Osteoblast (primary cell): ENCODE measurements around the gene DENND1A. TPM values are rescaled to one million over a fixed set of nuclear protein-coding genes. Genes with fewer than 3 reads are reported as not detected.

Experiments used
- DNase-seq: peaks from one replicate; pipeline ENCODE4 v3.0.0; 2011; ENCODE audit warnings: low spot score, mixed read lengths; ENCODE audit not compliant: insufficient read length; ENCODE audit errors: missing footprints
- H2AFZ ChIP-seq: 2 replicates; pipeline ENCODE4 v1.6.0; 2011; ENCODE audit warnings: mild to moderate bottlenecking, low read length
- H3K27ac ChIP-seq: 2 replicates; pipeline ENCODE4 v1.5.1; 2011; ENCODE audit warnings: mild to moderate bottlenecking, low read depth, low read length, moderate library complexity
- H3K27me3 ChIP-seq: 2 replicates; pipeline ENCODE4 v1.6.0; 2012; ENCODE audit warnings: mild to moderate bottlenecking, control low read depth, inconsistent platforms, low read length, moderate library complexity; ENCODE audit not compliant: insufficient read depth
- H3K36me3 ChIP-seq: 2 replicates; pipeline ENCODE4 v1.5.1; 2011; ENCODE audit warnings: mild to moderate bottlenecking, low read length, control low read depth, moderate library complexity; ENCODE audit not compliant: insufficient read depth
- H3K4me1 ChIP-seq: 2 replicates; pipeline ENCODE4 v1.5.1; 2011; ENCODE audit warnings: mild to moderate bottlenecking, low read length, control low read depth, moderate library complexity; ENCODE audit not compliant: insufficient read depth
- H3K4me2 ChIP-seq: 2 replicates; pipeline ENCODE4 v1.6.0; 2011; ENCODE audit warnings: mild to moderate bottlenecking, low read length; ENCODE audit not compliant: insufficient read depth
- H3K4me3 ChIP-seq: fragments of 200-600 bp; sonication (generic); 3 replicates; pipeline ENCODE4 v1.5.1; 2012; ENCODE audit warnings: mild to moderate bottlenecking, low read length, inconsistent platforms; ENCODE audit not compliant: insufficient read depth
- H3K79me2 ChIP-seq: 2 replicates; pipeline ENCODE4 v1.6.0; 2012; ENCODE audit warnings: mild to moderate bottlenecking, low read length, control low read depth, inconsistent platforms; ENCODE audit not compliant: insufficient read depth
- H3K9me3 ChIP-seq: 2 replicates; pipeline ENCODE4 v1.5.1; 2011; ENCODE audit warnings: low read depth, low read length, control low read depth
- H4K20me1 ChIP-seq: 2 replicates; pipeline ENCODE4 v1.6.0; 2012; ENCODE audit warnings: mild to moderate bottlenecking, low read length, control low read depth; ENCODE audit not compliant: insufficient read depth
- CTCF ChIP-seq: IDR thresholded peaks from 2 replicates; pipeline ENCODE4 v1.5.1; 2011; ENCODE audit warnings: mild to moderate bottlenecking, low read depth, low read length, moderate library complexity; ENCODE audit errors: extremely low read depth
- total RNA-seq: library from RNA; depleted of rRNA; stranded (reverse); fragments of >200 nt; gene quantifications from 2 replicates; pipeline ENCODE4 v1.2.3, GENCODE V29; 2012

Gene DENND1A
- total RNA-seq, 1 donor, result 14.1 TPM

- H3K4me2 ChIP-seq, result no peak overlapping the region
- H3K27me3 ChIP-seq, result no peaks in the 10 kb centered on the region
- H3K4me3 ChIP-seq, result no peak overlapping the region
- no peaks in the 10 kb centered on the region for H3K79me2 ChIP-seq
- H3K9me3 ChIP-seq, result no peaks in the 10 kb centered on the region
- H3K27ac ChIP-seq, result no peak overlapping the region
- no peak for DNase-seq
- H3K4me1 ChIP-seq, result no peaks in the 10 kb centered on the region
- H2AFZ ChIP-seq, result no peak overlapping the region
- no peak for TF ChIP-seq CTCF
- H3K36me3 ChIP-seq, result no peaks in the 10 kb centered on the region
- peaks cover 2% of the 10 kb centered on the region for H4K20me1 ChIP-seq
These were observed 286.4 kb downstream of the DENND1A start for GRCh38 chr9:123643518-123643917.

- Histone ChIP-seq H3K27ac (no peak overlapping the region), H3K4me1 (peaks cover 4% of the 10 kb centered on the region), H3K36me3 (no peaks in the 10 kb centered on the region), H3K4me2 (no peak overlapping the region), H2AFZ (no peak overlapping the region), H4K20me1 (peaks cover 2% of the 10 kb centered on the region), H3K27me3 (no peaks in the 10 kb centered on the region), H3K4me3 (no peak overlapping the region), H3K79me2 (no peaks in the 10 kb centered on the region), H3K9me3 (no peaks in the 10 kb centered on the region)
- no peak for DNase-seq
- no peak for TF ChIP-seq CTCF
These were observed 287.3 kb downstream of the DENND1A start for GRCh38 chr9:123642291-123643278.

GRCh38 chr9:123640792-123641222 lies 289.1 kb downstream of the DENND1A start:
- H3K36me3 ChIP-seq, result no peaks in the 10 kb centered on the region
- no peak for TF ChIP-seq CTCF
- no peak for DNase-seq

GRCh38 chr9:123639743-123640142 lies 290.2 kb downstream of the DENND1A start:
- H3K36me3 ChIP-seq, result no peaks in the 10 kb centered on the region
- H4K20me1 ChIP-seq, result peaks cover 2% of the 10 kb centered on the region
- no peak overlapping the region for H3K27ac ChIP-seq
- H3K4me3 ChIP-seq, result no peak overlapping the region
- no peak for DNase-seq
- H3K79me2 ChIP-seq, result no peaks in the 10 kb centered on the region
- H3K27me3 ChIP-seq, result no peaks in the 10 kb centered on the region
- no peak overlapping the region for H3K4me2 ChIP-seq
- TF ChIP-seq CTCF, result no peak
- peaks cover 4% of the 10 kb centered on the region for H3K4me1 ChIP-seq
- no peaks in the 10 kb centered on the region for H3K9me3 ChIP-seq
- H2AFZ ChIP-seq, result no peak overlapping the region

More at GRCh38 chr9:123640792-123641222, 289.1 kb downstream of the DENND1A start:
- Histone ChIP-seq H3K4me3 (no peak overlapping the region), H3K27ac (no peak overlapping the region), H3K4me1 (peaks cover 4% of the 10 kb centered on the region), H2AFZ (no peak overlapping the region), H3K79me2 (no peaks in the 10 kb centered on the region), H3K9me3 (no peaks in the 10 kb centered on the region), H3K27me3 (no peaks in the 10 kb centered on the region), H4K20me1 (peaks cover 2% of the 10 kb centered on the region), H3K4me2 (no peak overlapping the region)
